CD14-positive monocyte (primary cell): ENCODE results near the gene NDUFC2. TPM values are rescaled to one million over a fixed set of nuclear protein-coding genes. Genes with fewer than 3 reads are reported as not detected.
A peak's percentile ranks its signal among the peaks of the same experiment; 100 is the strongest.

Experiments
- DNase-seq, 3 donors: peaks; one replicate each; pipeline ENCODE4 v3.0.0-alpha.2; 2011 to 2022
- H2AFZ ChIP-seq: 2 replicates; pipeline ENCODE4 v1.6.0; 2012; ENCODE audit warnings: mild to moderate bottlenecking, low read depth, low read length, inconsistent platforms; ENCODE audit not compliant: insufficient read depth, poor library complexity, severe bottlenecking
- H3K27ac ChIP-seq, 2 donors: 1 replicate in 1 of 2; 2 replicates in 1 of 2; pipeline ENCODE4 v1.5.1; 2012 to 2013; ENCODE audit warnings: low read length in 2 of 2, control low read depth in 1 of 2, inconsistent platforms in 1 of 2, low read depth in 1 of 2, mild to moderate bottlenecking in 1 of 2
- H3K27me3 ChIP-seq, 2 donors: one replicate each; pipeline versions ENCODE4 v1.6.0 to v1.6.1; 2011 to 2013; ENCODE audit warnings: low read length in 2 of 2; ENCODE audit not compliant: control insufficient read depth in 2 of 2, insufficient read depth in 2 of 2
- H3K36me3 ChIP-seq, 2 donors: replicated peaks in 1 of 2; 1 replicate in 1 of 2; 2 replicates in 1 of 2; pipeline versions ENCODE4 v1.5.1 to v1.6.1; 2012 to 2013; ENCODE audit warnings: low read length in 2 of 2, control low read depth in 1 of 2, inconsistent platforms in 1 of 2, mild to moderate bottlenecking in 1 of 2; ENCODE audit not compliant: insufficient read depth in 2 of 2, control insufficient read depth in 1 of 2
- H3K4me1 ChIP-seq, 2 donors: 1 replicate in 1 of 2; 2 replicates in 1 of 2; pipeline versions ENCODE4 v1.5.1 to v1.6.1; 2012 to 2013; ENCODE audit warnings: low read length in 2 of 2, control low read depth in 1 of 2, inconsistent platforms in 1 of 2, mild to moderate bottlenecking in 1 of 2, moderate library complexity in 1 of 2; ENCODE audit not compliant: insufficient read depth in 2 of 2, control insufficient read depth in 1 of 2
- H3K4me2 ChIP-seq: replicated peaks from 2 replicates; pipeline ENCODE3; 2012; ENCODE audit warnings: low read length, moderate library complexity, mild to moderate bottlenecking; ENCODE audit not compliant: poor library complexity, severe bottlenecking; ENCODE audit errors: extremely low read depth
- H3K4me3 ChIP-seq, 3 experiments: fragments of 200-600 bp in 1 of 3; sonication (generic) in 1 of 3; replicated peaks in 1 of 3; 1 replicate in 2 of 3; 2 replicates in 1 of 3; pipeline ENCODE4 v1.5.1; 2011 to 2013; ENCODE audit warnings: low read length in 3 of 3, mild to moderate bottlenecking in 3 of 3, control low read depth in 2 of 3, low read depth in 2 of 3, inconsistent platforms in 1 of 3, moderate library complexity in 1 of 3
- H3K79me2 ChIP-seq: 2 replicates; pipeline ENCODE4 v1.6.0; 2012; ENCODE audit warnings: mild to moderate bottlenecking, control low read depth, inconsistent platforms, low read length, moderate library complexity; ENCODE audit not compliant: insufficient read depth
- H3K9ac ChIP-seq: 2 replicates; pipeline ENCODE4 v1.6.0; 2017; ENCODE audit warnings: low read length, mild to moderate bottlenecking; ENCODE audit not compliant: insufficient read depth, poor library complexity, severe bottlenecking
- H3K9me3 ChIP-seq, 2 donors: replicated peaks in 1 of 2; 1 replicate in 1 of 2; 2 replicates in 1 of 2; pipeline versions ENCODE4 v1.5.1 to v1.6.1; 2012 to 2013; ENCODE audit warnings: low read length in 2 of 2, control low read depth in 1 of 2; ENCODE audit not compliant: control insufficient read depth in 1 of 2, insufficient read depth in 1 of 2
- H4K20me1 ChIP-seq: 2 replicates; pipeline ENCODE4 v1.6.0; 2012; ENCODE audit warnings: mild to moderate bottlenecking, low read length, control low read depth, moderate library complexity; ENCODE audit not compliant: insufficient read depth
- H3K27ac Mint-ChIP-seq, 7 donors: one replicate each; pipeline ENCODE4 v1.8.0; 2020; ENCODE audit warnings: mild to moderate bottlenecking in 7 of 7, mixed read lengths in 7 of 7, moderate library complexity in 6 of 7, inconsistent platforms in 2 of 7
- H3K27me3 Mint-ChIP-seq, 3 donors: one replicate each; pipeline ENCODE4 v1.8.0; 2021 to 2022; ENCODE audit warnings: low read depth in 3 of 3, mild to moderate bottlenecking in 3 of 3, mixed read lengths in 3 of 3, moderate library complexity in 3 of 3, inconsistent platforms in 1 of 3
- H3K36me3 Mint-ChIP-seq, 2 donors: one replicate each; pipeline ENCODE4 v1.8.0; 2020; ENCODE audit warnings: mixed read lengths in 2 of 2, inconsistent platforms in 1 of 2, mild to moderate bottlenecking in 1 of 2
- H3K4me1 Mint-ChIP-seq: one replicate; pipeline ENCODE4 v1.8.0; 2020; ENCODE audit warnings: mild to moderate bottlenecking, mixed read lengths
- H3K4me3 Mint-ChIP-seq, 2 donors: one replicate each; pipeline ENCODE4 v1.8.0; 2020; ENCODE audit warnings: mild to moderate bottlenecking in 2 of 2, mixed read lengths in 2 of 2, moderate library complexity in 1 of 2
- H3K9me3 Mint-ChIP-seq, 7 donors: one replicate each; pipeline ENCODE4 v1.8.0; 2020 to 2022; ENCODE audit warnings: mixed read lengths in 7 of 7, mild to moderate bottlenecking in 6 of 7, moderate library complexity in 6 of 7, inconsistent platforms in 2 of 7
- CTCF ChIP-seq: fragments of 200-600 bp; IDR thresholded peaks from one replicate; pipeline ENCODE4 v1.8.0; 2022; ENCODE audit warnings: antibody characterized with exemption, mild to moderate bottlenecking
- WGBS: methylation state at CpG from one replicate; pipeline ENCODE4 v1.1.5; 2013; ENCODE audit warnings: missing lambda C conversion rate; ENCODE audit not compliant: insufficient coverage; 5-methylcytosine and 5-hydroxymethylcytosine counted together
- intact Hi-C, 2 donors: fragments of 100-400 bp; cut with micrococcal nuclease; formaldehyde crosslinking; loops; one replicate each; pipeline versions ENCODE4 v1.15.0 to v1.15.1; 2023
- polyA plus RNA-seq, 3 donors: library from polyadenylated mRNA; depleted of rRNA in 1 of 3; unstranded in 2 of 3; stranded (reverse) in 1 of 3; fragments of 300-500 nt in 2 of 3; fragments of >200 nt in 1 of 3; fragmentation: Illumina TruSeq in 2 of 3; gene quantifications; 1 replicate in 2 of 3; 2 replicates in 1 of 3; pipeline ENCODE4 v1.2.3, GENCODE V29; 2012 to 2021

Gene NDUFC2
- polyA plus RNA-seq, 3 donors: 47.7 to 219 (median 209) TPM

- no peak for TF ChIP-seq CTCF
- Histone ChIP-seq H3K4me2 (no peak overlapping the region), H3K9me3 (no peaks in the 10 kb centered on the region), H3K36me3 (peaks cover 19 to 28% of the 10 kb centered on the region in 2 donors), H3K27ac (no peak overlapping the region), H2AFZ (no peak overlapping the region), H4K20me1 (no peaks in the 10 kb centered on the region), H3K27me3 (no peaks in the 10 kb centered on the region), H3K4me3 (no peak overlapping the region), H3K4me1 (no peaks in the 10 kb centered on the region), H3K79me2 (no peaks in the 10 kb centered on the region), H3K9ac (no peak overlapping the region)
- WGBS: no CpG with 5 or more reads among the region's 2 CpGs
- Mint-ChIP-seq H3K27me3 (peaks cover 0 to 1% (median 0%) of the 10 kb centered on the region in 3 donors), H3K36me3 (peaks cover 29 to 32% of the 10 kb centered on the region in 2 donors), H3K27ac (peak overlapping the region in 1 of 7 donors; percentile 49), H3K9me3 (no peaks in the 10 kb centered on the region), H3K4me1 (peaks cover 4% of the 10 kb centered on the region), H3K4me3 (no peak overlapping the region)
- intact Hi-C loops: no loop called here
- no peak for DNase-seq
Measured at GRCh38 chr11:78065203-78065602, 14.5 kb downstream of the NDUFC2 start.

- 96% methylated on average over 9 of the region's 14 CpGs for WGBS
- intact Hi-C loops: no loop called here
- no peak within 1 kb of the TSS for H3K4me3 Mint-ChIP-seq
Measured at GRCh38 chr11:78063440-78064181, 16.1 kb downstream of the NDUFC2 start, which contains the start of gene THRSP. THRSP (plus strand) TSS chr11:78063861; CDS start chr11:78063882, 21 bp downstream.

More at GRCh38 chr11:78063440-78064181, 16.1 kb downstream of the NDUFC2 start, which contains the start of gene THRSP:
- Histone ChIP-seq H3K27ac (no peak within 1 kb of the TSS), H3K4me2 (no peak within 1 kb of the TSS), H3K36me3 (peaks cover 4 to 13% of the 10 kb centered on the region in 2 donors), H4K20me1 (no peaks in the 10 kb centered on the region), H3K27me3 (no peaks in the 10 kb centered on the region), H3K4me1 (no peaks in the 10 kb centered on the region), H3K9me3 (no peaks in the 10 kb centered on the region), H3K4me3 (no peak within 1 kb of the TSS), H3K79me2 (no peaks in the 10 kb centered on the region), H3K9ac (no peak within 1 kb of the TSS), H2AFZ (no peak within 1 kb of the TSS)
- peaks cover 14 to 17% of the 10 kb centered on the region in 2 donors for H3K36me3 Mint-ChIP-seq
- TF ChIP-seq CTCF: no peak
- no peak within 1 kb of the TSS for H3K27ac Mint-ChIP-seq
- H3K27me3 Mint-ChIP-seq: peaks cover 0 to 1% (median 0%) of the 10 kb centered on the region in 3 donors
- no peak for DNase-seq
- H3K9me3 Mint-ChIP-seq: no peaks in the 10 kb centered on the region
- peaks cover 4% of the 10 kb centered on the region for H3K4me1 Mint-ChIP-seq
